Activated CD4-positive, alpha-beta T cell treated with anti-CD3 and anti-CD28 coated beads, Interleukin-2, amount 10 ng/mL, durations not matched to agents 24 days and 14 days (primary cell): ENCODE measurements around the gene HDGFL2. TPM values are rescaled to one million over a fixed set of nuclear protein-coding genes. Genes with fewer than 3 reads are reported as not detected.

Experiments
- DNase-seq: peaks from one replicate; pipeline ENCODE4 v3.0.0; 2022
- H3K27ac Mint-ChIP-seq: one replicate; pipeline ENCODE4 v1.8.0; 2022; ENCODE audit warnings: mild to moderate bottlenecking, mixed read lengths
- H3K27me3 Mint-ChIP-seq: one replicate; pipeline ENCODE4 v1.8.0; 2022; ENCODE audit warnings: mixed read lengths
- H3K36me3 Mint-ChIP-seq: one replicate; pipeline ENCODE4 v1.8.0; 2022; ENCODE audit warnings: low read depth, mild to moderate bottlenecking, mixed read lengths
- H3K4me1 Mint-ChIP-seq: one replicate; pipeline ENCODE4 v1.8.0; 2021; ENCODE audit warnings: mixed read lengths
- H3K4me3 Mint-ChIP-seq: one replicate; pipeline ENCODE4 v1.8.0; 2022; ENCODE audit warnings: mild to moderate bottlenecking, moderate library complexity, mixed read lengths
- H3K9me3 Mint-ChIP-seq: one replicate; pipeline ENCODE4 v1.8.0; 2021; ENCODE audit warnings: mixed read lengths
- intact Hi-C: fragments of 100-400 bp; cut with micrococcal nuclease; formaldehyde crosslinking; loops from one replicate; pipeline ENCODE4 v1.15.1; 2023
- total RNA-seq: library from RNA; stranded (reverse); gene quantifications from 2 replicates; pipeline ENCODE4 v1.2.3, GENCODE V29; 2022

Gene HDGFL2
- total RNA-seq, 1 donor from 2014 or later, result 72.7 TPM

- no peak overlapping the region for H3K4me3 Mint-ChIP-seq
- peaks cover 4% of the 10 kb centered on the region for H3K4me1 Mint-ChIP-seq
- peaks cover 36% of the 10 kb centered on the region for H3K36me3 Mint-ChIP-seq
- no peak overlapping the region for H3K27ac Mint-ChIP-seq
- intact Hi-C loops, result no loop called here
- H3K9me3 Mint-ChIP-seq, result no peaks in the 10 kb centered on the region
- DNase-seq, result no peak
- H3K27me3 Mint-ChIP-seq, result no peaks in the 10 kb centered on the region
Measured at GRCh38 chr19:4439243-4439642, 32.9 kb upstream of the HDGFL2 start.

DNA sequence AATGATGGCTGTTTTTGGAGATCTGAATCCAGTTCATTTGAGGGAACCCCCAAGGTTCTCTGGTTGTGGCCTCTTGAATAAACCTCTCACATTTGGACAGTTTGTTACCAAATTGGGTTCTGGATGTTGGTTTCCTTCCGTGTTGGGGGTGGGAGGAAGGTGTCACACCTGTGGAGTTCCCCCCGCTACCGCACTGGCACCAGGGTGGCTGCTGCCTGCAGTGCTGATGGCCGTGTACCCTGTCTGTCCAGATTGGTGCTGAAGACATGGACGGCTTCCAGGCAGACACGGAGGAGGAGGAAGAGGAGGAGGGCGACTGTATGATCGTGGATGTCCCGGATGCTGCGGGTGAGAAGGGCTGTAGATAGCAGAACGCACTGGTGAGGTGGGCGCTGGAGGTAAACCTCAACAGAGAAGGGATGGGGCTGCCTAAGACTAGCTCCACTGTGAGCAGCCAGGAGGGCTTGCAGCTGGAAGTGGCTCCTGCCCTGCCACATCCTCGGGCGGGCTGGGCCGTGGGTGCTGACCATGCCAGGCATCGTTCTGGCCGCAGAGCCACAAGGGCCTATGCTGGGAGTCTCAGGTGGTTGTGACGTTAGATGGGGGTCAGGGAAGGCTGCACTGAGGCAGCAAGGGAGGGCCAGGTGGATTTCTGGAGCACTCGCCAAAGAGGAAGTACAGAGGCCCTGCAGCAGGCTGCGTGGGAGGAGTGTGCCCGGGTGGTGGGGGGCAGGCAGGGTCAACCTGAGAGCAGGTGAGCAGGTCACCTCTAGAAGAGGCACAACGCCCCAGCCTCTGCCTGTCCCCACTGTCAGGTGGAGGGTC is 29.9 kb upstream of the HDGFL2 start:
- no peak overlapping the region for H3K27ac Mint-ChIP-seq
- H3K4me3 Mint-ChIP-seq, result no peak overlapping the region
- DNase-seq, result no peak
- no peaks in the 10 kb centered on the region for H3K9me3 Mint-ChIP-seq
- peaks cover 4% of the 10 kb centered on the region for H3K4me1 Mint-ChIP-seq
- no peaks in the 10 kb centered on the region for H3K27me3 Mint-ChIP-seq
- intact Hi-C loops, result no loop called here
- H3K36me3 Mint-ChIP-seq, result peaks cover 28% of the 10 kb centered on the region

DNA sequence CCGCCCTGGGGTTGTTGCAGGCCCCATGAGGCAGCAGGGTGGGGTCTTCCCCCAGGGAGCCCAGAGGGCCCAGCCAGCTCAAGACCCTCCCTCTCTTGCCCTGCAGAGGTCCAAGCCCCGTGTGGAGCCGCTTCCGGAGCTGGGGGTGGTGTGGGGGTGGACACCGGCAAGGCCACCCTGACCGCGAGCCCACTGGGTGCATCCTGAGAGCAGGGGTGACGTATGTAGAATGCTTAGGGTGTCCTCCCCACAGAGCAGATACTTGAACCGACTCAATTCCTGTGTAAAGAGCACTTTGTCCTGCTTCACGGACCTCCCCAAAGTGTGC is 29.3 kb upstream of the HDGFL2 start:
- Mint-ChIP-seq H3K27ac (no peak overlapping the region), H3K4me3 (no peak overlapping the region), H3K36me3 (peaks cover 28% of the 10 kb centered on the region), H3K9me3 (no peaks in the 10 kb centered on the region), H3K27me3 (no peaks in the 10 kb centered on the region), H3K4me1 (peaks cover 4% of the 10 kb centered on the region)
- no peak for DNase-seq
- intact Hi-C loops, result no loop called here

DNA sequence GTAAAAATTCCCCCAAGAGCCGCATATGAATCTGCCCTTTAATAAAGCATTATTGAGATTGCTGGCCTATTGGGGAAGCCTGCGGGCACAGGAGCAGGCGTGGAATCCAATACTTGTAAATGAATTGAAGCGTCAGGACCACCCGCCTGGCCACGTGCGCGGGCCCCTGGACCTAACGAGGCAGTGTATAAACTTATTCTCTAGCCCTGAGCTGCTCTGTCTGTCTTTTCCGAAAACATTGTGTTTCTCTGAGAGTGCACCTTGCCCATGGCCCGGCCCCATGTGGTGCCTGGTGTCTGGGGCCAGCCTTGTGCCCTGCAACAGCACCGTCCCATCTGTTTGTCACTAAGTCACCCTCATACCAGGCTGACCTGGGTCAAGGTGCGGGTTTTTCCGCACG is 28.9 kb upstream of the HDGFL2 start:
- Mint-ChIP-seq H3K27me3 (no peaks in the 10 kb centered on the region), H3K27ac (no peak overlapping the region), H3K9me3 (no peaks in the 10 kb centered on the region), H3K4me1 (peaks cover 4% of the 10 kb centered on the region), H3K4me3 (no peak overlapping the region), H3K36me3 (peaks cover 25% of the 10 kb centered on the region)
- DNase-seq, result no peak
- intact Hi-C loops, result no loop called here

- H3K27ac Mint-ChIP-seq, result no peak overlapping the region
- DNase-seq, result no peak
- H3K27me3 Mint-ChIP-seq, result no peaks in the 10 kb centered on the region
- intact Hi-C loops, result no loop called here
- no peak overlapping the region for H3K4me3 Mint-ChIP-seq
- peaks cover 29% of the 10 kb centered on the region for H3K36me3 Mint-ChIP-seq
- H3K9me3 Mint-ChIP-seq, result no peaks in the 10 kb centered on the region
- H3K4me1 Mint-ChIP-seq, result peaks cover 3% of the 10 kb centered on the region
Measured at GRCh38 chr19:4443966-4444764, 27.9 kb upstream of the HDGFL2 start.

GRCh38 chr19:4444765-4445741 is 27.0 kb upstream of the HDGFL2 start:
- H3K9me3 Mint-ChIP-seq, result no peaks in the 10 kb centered on the region
- no peak for DNase-seq
- no peaks in the 10 kb centered on the region for H3K27me3 Mint-ChIP-seq
- no peak overlapping the region for H3K27ac Mint-ChIP-seq
- H3K4me3 Mint-ChIP-seq, result no peak overlapping the region
- H3K36me3 Mint-ChIP-seq, result peaks cover 28% of the 10 kb centered on the region
- H3K4me1 Mint-ChIP-seq, result peaks cover 2% of the 10 kb centered on the region
- intact Hi-C loops, result no loop called here

DNA sequence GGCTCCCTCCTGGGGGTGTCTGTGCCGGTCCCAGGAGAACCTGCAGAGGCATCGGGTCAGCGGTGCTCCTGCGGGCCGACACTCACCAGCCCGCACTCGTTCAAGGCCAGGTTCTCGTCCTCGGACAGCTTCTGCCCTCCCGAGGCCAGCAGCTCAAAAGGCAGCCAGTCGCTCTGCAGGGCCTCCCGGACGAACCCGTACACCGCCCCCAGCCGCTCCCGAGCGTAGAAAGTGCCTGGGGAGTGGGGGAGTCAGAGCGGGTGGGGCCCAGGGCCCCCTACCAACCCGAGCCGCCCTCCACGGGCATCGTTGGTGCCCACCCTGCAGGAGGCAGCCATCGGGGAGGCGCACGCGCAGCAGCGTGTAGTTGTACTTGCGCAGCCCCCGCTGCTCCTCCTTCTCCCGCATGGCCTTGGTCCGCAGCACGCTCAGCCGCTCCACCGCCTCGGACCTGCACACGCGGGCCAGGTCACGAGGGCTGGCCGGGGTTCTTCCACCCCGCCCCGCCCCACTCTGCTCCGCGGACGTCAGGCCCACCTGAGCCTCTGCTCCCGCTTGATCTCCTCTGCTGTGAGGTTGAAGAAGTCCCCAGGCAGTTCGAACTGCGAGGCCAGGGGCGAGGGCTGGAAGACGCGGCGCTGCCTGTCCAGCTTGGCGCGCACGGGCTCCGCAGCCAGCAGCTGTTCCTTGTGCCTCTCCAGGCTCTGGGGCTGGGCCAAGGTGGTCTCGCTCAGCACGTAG is 26.0 kb upstream of the HDGFL2 start:
- Mint-ChIP-seq H3K27me3 (no peaks in the 10 kb centered on the region), H3K27ac (no peak overlapping the region), H3K9me3 (no peaks in the 10 kb centered on the region), H3K4me1 (peaks cover 2% of the 10 kb centered on the region), H3K4me3 (no peak overlapping the region), H3K36me3 (peaks cover 35% of the 10 kb centered on the region)
- intact Hi-C loops, result no loop called here
- DNase-seq, result no peak

DNA sequence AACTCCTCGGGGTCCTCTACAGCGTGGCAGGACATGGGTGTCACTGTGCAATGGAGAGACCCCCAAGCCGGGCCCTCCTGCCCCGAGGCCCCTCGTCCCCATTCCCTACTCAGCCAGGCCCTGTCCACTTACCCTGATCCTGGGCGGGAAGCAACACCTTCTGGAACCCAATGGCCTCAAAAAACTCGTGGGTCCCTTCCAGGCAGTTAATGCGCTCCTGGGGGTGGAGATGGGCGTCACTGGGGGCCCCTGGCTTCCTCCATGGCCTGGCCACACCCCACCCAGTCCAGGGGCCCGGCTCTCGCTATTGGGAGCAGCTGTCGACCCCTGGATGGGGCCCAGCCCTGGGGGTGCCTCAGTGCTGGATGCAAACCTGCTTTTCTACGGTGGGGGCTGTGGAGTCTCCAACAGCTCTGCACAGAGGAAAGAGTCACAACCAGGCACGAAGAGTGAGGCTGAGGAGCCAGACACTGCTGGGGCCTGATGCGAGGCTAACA is 25.3 kb upstream of the HDGFL2 start:
- Mint-ChIP-seq H3K36me3 (peaks cover 35% of the 10 kb centered on the region), H3K4me3 (no peak overlapping the region), H3K27ac (no peak overlapping the region), H3K9me3 (no peaks in the 10 kb centered on the region), H3K4me1 (peaks cover 2% of the 10 kb centered on the region), H3K27me3 (no peaks in the 10 kb centered on the region)
- intact Hi-C loops, result no loop called here
- DNase-seq, result no peak

- Mint-ChIP-seq H3K36me3 (peaks cover 31% of the 10 kb centered on the region), H3K27ac (no peak overlapping the region), H3K27me3 (no peaks in the 10 kb centered on the region), H3K9me3 (no peaks in the 10 kb centered on the region), H3K4me3 (no peak overlapping the region), H3K4me1 (no peaks in the 10 kb centered on the region)
- intact Hi-C loops, result no loop called here
- DNase-seq, result no peak
Measured at GRCh38 chr19:4447327-4448146, 24.6 kb upstream of the HDGFL2 start.

DNA sequence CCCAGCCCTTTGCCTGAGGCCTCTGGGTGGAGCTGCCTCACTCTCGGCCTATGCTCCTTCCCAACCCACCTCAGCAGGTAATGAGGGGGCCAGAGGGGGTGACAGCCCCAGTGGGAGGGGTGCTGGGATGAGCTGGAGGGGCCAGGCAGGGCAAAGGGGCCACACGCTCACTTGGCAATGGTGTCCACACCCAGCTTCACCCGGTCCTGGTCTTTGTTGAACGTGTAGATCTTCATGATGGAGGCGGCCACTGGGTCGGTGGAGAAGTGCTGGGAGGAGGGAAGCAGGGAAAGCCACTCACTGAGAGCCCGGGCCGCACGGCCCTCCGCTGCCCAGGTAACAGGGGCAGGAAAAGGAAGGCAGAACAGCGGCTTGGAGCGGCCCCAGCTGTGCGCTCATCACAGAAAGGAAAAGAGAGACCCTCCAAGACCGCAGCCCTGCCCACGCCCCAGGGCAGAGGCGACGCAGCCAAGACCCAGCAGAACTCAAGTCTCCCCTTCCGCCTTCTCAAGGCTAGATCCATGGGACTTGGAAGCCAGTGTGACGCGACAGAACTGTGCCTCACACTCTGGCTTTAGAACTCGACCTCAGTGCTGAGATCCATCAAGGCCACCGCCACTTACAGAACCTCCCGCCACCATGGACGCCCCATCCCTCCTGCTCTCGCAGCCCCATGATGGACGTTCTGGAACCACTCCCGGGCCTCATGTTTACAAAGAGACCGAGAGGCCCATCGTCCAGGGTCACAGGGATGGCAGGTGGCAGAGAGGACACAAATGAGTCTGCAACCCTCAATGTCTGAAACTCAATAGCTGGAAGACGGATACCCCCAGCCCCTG is 23.7 kb upstream of the HDGFL2 start:
- Mint-ChIP-seq H3K36me3 (peaks cover 29% of the 10 kb centered on the region), H3K4me1 (no peaks in the 10 kb centered on the region), H3K9me3 (no peaks in the 10 kb centered on the region), H3K4me3 (no peak overlapping the region), H3K27me3 (no peaks in the 10 kb centered on the region), H3K27ac (no peak overlapping the region)
- no peak for DNase-seq
- intact Hi-C loops, result no loop called here

- H3K4me1 Mint-ChIP-seq, result no peaks in the 10 kb centered on the region
- no peaks in the 10 kb centered on the region for H3K27me3 Mint-ChIP-seq
- intact Hi-C loops, result no loop called here
- peaks cover 29% of the 10 kb centered on the region for H3K36me3 Mint-ChIP-seq
- DNase-seq, result no peak
- no peak overlapping the region for H3K27ac Mint-ChIP-seq
- H3K4me3 Mint-ChIP-seq, result no peak overlapping the region
- no peaks in the 10 kb centered on the region for H3K9me3 Mint-ChIP-seq
Measured at GRCh38 chr19:4449022-4449638, 23.0 kb upstream of the HDGFL2 start.
